GM18502 (cell line): ENCODE results near the gene CFAP92.

Experiments used
- ATAC-seq: cut with Tn5 transposase; IDR thresholded peaks from one replicate; pipeline ENCODE4 v1.9.1; 2021; ENCODE audit warnings: mild to moderate bottlenecking; ENCODE audit not compliant: unreplicated experiment, poor library complexity

The CFAP92 gene

GRCh38 chr3:129006864-129007263 lies 13.0 kb upstream of the CFAP92 start:
- ATAC-seq = no peak

- no peak for ATAC-seq
These were observed 11.8 kb upstream of the CFAP92 start for GRCh38 chr3:129005526-129006303.

GRCh38 chr3:129004639-129005295 lies 10.9 kb upstream of the CFAP92 start:
- no peak for ATAC-seq

GRCh38 chr3:129003578-129004112 lies 9.8 kb upstream of the CFAP92 start:
- no peak for ATAC-seq

- no peak for ATAC-seq
These were observed 9.0 kb upstream of the CFAP92 start for GRCh38 chr3:129002573-129003569.

GRCh38 chr3:129001806-129002572 lies 8.1 kb upstream of the CFAP92 start:
- no peak for ATAC-seq

- no peak for ATAC-seq
These were observed 7.4 kb upstream of the CFAP92 start, which contains the start of gene EFCC1 for GRCh38 chr3:129001101-129001805. Gene EFCC1, plus strand, starts transcription at chr3:129001304. Its CDS starts 325 bp downstream, at chr3:129001629.

- no peak for ATAC-seq
These were observed 6.8 kb upstream of the CFAP92 start for GRCh38 chr3:129000742-129001100.

- ATAC-seq = no peak
These were observed 5.2 kb upstream of the CFAP92 start for GRCh38 chr3:128999102-128999501.

GRCh38 chr3:128998561-128998960 lies 4.7 kb upstream of the CFAP92 start:
- no peak for ATAC-seq

GRCh38 chr3:128997486-128998133 lies 3.7 kb upstream of the CFAP92 start:
- no peak for ATAC-seq

GRCh38 chr3:128996726-128997125 lies 2.9 kb upstream of the CFAP92 start:
- no peak for ATAC-seq

- ATAC-seq = no peak
These were observed 2.3 kb upstream of the CFAP92 start for GRCh38 chr3:128996200-128996599.

GRCh38 chr3:128995737-128996136 lies 1.9 kb upstream of the CFAP92 start:
- ATAC-seq = no peak

GRCh38 chr3:128994581-128995546 lies 988 bp upstream of the CFAP92 start:
- no peak for ATAC-seq

GRCh38 chr3:128994173-128994512 lies 267 bp upstream of the CFAP92 start:
- ATAC-seq = no peak

- no peak for ATAC-seq
These were observed 883 bp downstream of the CFAP92 start for GRCh38 chr3:128992926-128993460.
